ENCODE measurements around the gene RNF126. TPM values are rescaled to one million over a fixed set of nuclear protein-coding genes. Genes with fewer than 3 reads are reported as not detected.

Gene RNF126
- total and polyA plus RNA-seq, 2 of the 4 experiments (the other 2 are of a cell fraction), result 7.0 to 27.4 TPM

- Histone ChIP-seq H3K79me1 (ENCODE audit: low read depth in 1 of 2, low read length in 2 of 2) (no peaks in the 10 kb centered on the region), H2BK15ac (ENCODE audit: low read depth, low read length) (no peak overlapping the region), H2AFZ (replicated peaks; ENCODE audit: low read length, poor library complexity) (peak overlapping the region; percentile 84), H4K91ac (ENCODE audit: insufficient read depth, low read depth, low read length) (no peak overlapping the region), H3K4me1 (ENCODE audit: control insufficient read depth, insufficient read depth, low read length) (peaks cover 10% of the 10 kb centered on the region), H3K23ac (ENCODE audit: low read depth, low read length) (no peak overlapping the region), H3K27me3 (ENCODE audit: control insufficient read depth, insufficient read depth, low read length) (no peaks in the 10 kb centered on the region; the same call in 1 of the 2 replicates), H3K9me3 (ENCODE audit: control insufficient read depth, insufficient read depth, low read length) (no peaks in the 10 kb centered on the region), H2BK20ac (ENCODE audit: low read depth, low read length) (0 out of 2 replicates have a peak overlapping the region, but pooled peaks have one; percentile 72), H3K27ac (ENCODE audit: insufficient read depth, low read length) (peak overlapping the region; percentile 38), H3K9me1 (ENCODE audit: insufficient read depth, low read length) (peaks cover 7% of the 10 kb centered on the region), H3K56ac (ENCODE audit: extremely low read depth, insufficient read depth, low read length) (no peak overlapping the region), H2BK5ac (ENCODE audit: low read depth, low read length, poor library complexity, severe bottlenecking) (peak overlapping the region; percentile 87), H3K9ac (ENCODE audit: low read depth, low read length) (no peak overlapping the region), H4K20me1 (ENCODE audit: insufficient read depth, low read length) (peaks cover 12% of the 10 kb centered on the region), H4K5ac (ENCODE audit: low read depth, low read length) (no peak overlapping the region), H2AK9ac (replicated peaks; ENCODE audit: low read depth, low read length, poor library complexity) (peak overlapping the region; percentile 81), H3K4ac (ENCODE audit: low read depth, low read length) (no peak overlapping the region; the same call in 1 of the 2 replicates), H2BK120ac (ENCODE audit: low read depth, low read length) (peak overlapping the region; percentile 92; the same call in 1 of the 2 replicates), H3K36me3 (ENCODE audit: control insufficient read depth, insufficient read depth, low read length) (no peaks in the 10 kb centered on the region), H3K4me2 (ENCODE audit: low read depth, low read length) (no peak overlapping the region), H4K8ac (ENCODE audit: low read depth in 2 of 2, low read length in 2 of 2) (peak overlapping the region in 1 of 2 experiments; percentile 53; a peak in 1 of 4 replicates), H2AK5ac (ENCODE audit: low read depth, low read length) (peak overlapping the region; percentile 94; the same call in 1 of the 2 replicates), H3K4me3 (ENCODE audit: insufficient read depth, low read depth, low read length) (no peak overlapping the region), H3K18ac (ENCODE audit: low read depth, low read length) (no peak overlapping the region), H3K14ac (replicated peaks; ENCODE audit: low read depth, low read length) (no peak overlapping the region)
- DNase-seq (peak; percentile 96), ATAC-seq (ENCODE audit: low read depth) (peak; percentile 81)
- in situ Hi-C loops (cut with MboI; ENCODE audit: low sequenced_read_pairs), result no loop called here
- dilution Hi-C loops (cut with HindIII; ENCODE audit: low sequenced_read_pairs, unreplicated experiment), result no loop called here
- TF ChIP-seq MAZ (IDR thresholded peaks at IDR 0.05; ENCODE audit: borderline replicate concordance, low read depth, low read length), result peak; percentile 63
- TF ChIP-seq BHLHE40 (IDR thresholded peaks at IDR 0.05; ENCODE audit: low read depth, low read length), result peak; percentile 69; the same call in 1 of the 2 replicates
- peak; percentile 80 for TF ChIP-seq FOS (IDR thresholded peaks at IDR 0.05; ENCODE audit: low read depth, low read length)
- TF ChIP-seq MAFK (IDR thresholded peaks at IDR 0.05; ENCODE audit: low read depth, low read length), result no peak
- POLR2A ChIA-PET (ENCODE audit: unreplicated experiment), result no interaction called here
- intact Hi-C loops (cut with micrococcal nuclease), result loop anchor here (2.0 kb wide), 1 partner anchor 21 kb away; the partner anchor contains the start of gene POLRMT
- no CpG with 5 or more reads among the region's 13 CpGs for WGBS, 2 experiments (ENCODE audit: extremely low coverage in 2 of 2, insufficient read length in 1 of 2)
- BruUV-seq (replicated peaks), result no TSS peak
- CTCF ChIA-PET, result no interaction called here
These were observed 51.5 kb downstream of the RNF126 start for GRCh38 chr19:611481-611868.
